ENCODE measurements around the gene PSMB10. TPM values are rescaled to one million over a fixed set of nuclear protein-coding genes. Genes with fewer than 3 reads are reported as not detected.

PSMB10 gene
- total and polyA plus RNA-seq, 2 of the 8 experiments (the other 6 are each of a cell fraction or from before 2014, with no cell fraction given) = 32.1 to 61.9 TPM

DNA sequence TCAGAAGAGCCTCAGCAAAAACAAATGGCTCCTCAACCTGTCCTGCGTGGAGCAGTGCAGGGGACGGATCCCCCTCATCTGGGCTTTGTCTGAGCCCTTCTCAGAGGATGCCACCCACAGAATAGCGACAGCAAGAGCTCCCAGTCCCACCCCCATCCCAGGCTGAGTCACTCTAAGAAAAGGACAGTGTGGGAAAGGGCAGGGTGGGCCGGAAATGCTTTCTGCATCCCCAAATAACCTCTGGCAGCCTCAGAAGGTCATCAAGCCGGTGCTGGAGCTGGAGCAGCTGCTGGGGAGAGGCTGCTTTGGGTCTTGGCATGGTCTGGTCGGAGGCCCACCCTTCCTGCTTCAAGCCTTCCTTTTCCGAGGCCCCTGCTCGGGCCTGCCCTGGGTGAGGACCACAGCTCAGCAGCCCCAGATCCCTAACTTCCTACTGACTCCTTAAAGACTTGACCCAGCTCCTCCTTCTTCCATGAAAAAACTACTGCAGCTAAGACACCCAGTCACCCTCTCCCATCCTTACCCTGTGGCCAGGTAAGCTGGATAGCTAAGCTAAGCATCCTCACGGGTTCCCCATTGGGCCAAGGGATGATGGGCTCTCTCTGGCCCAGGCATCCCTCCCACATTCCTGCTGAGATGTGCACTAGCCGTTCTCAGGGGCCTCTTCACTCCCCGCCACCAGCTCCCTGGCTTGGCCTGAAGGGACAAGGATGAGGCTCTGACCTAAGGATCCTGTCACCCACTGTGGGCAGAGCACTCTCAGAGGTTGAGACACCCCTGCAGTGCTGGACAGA, 23.1 kb upstream of the PSMB10 start:
- H2BK20ac ChIP-seq (ENCODE audit: low read length) = no peak overlapping the region
- H3K4ac ChIP-seq (replicated peaks; ENCODE audit: insufficient read length, low read depth, low read length) = no peak overlapping the region
- no peak overlapping the region for H3K27ac ChIP-seq (ENCODE audit: low read depth, low read length)
- H2BK5ac ChIP-seq (ENCODE audit: low read depth, low read length) = no peak overlapping the region; the same call in 1 of the 2 replicates
- no peak overlapping the region for H3K4me2 ChIP-seq (ENCODE audit: insufficient read depth in 1 of 2, low read depth in 2 of 2, low read length in 2 of 2)
- ChIA-PET POLR2A (ENCODE audit: partially characterized antibody) (interaction anchor here (0.6 to 1.8 kb wide), 8 partner anchors 10 to 1222 kb away, joined by 3 to 5 read pairs (median 3); partner anchors contain the start of genes DDX28, DUS2 and LCAT), CTCF (ENCODE audit: partially characterized antibody) (interaction anchor here (1.0 to 10.9 kb wide), 5 partner anchors 15 to 105 kb away, joined by 3 to 90 read pairs (median 5); partner anchors contain the start of gene LCAT)
- TF ChIP-seq GTF2F1 (IDR thresholded peaks at IDR 0.05; ENCODE audit: borderline replicate concordance, low read depth, low read length) (no peak), CREB1 (IDR thresholded peaks at IDR 0.05) (no peak), SP2 (IDR thresholded peaks at IDR 0.05; ENCODE audit: low read length) (no peak), KDM4A (IDR thresholded peaks at IDR 0.05; ENCODE audit: low read depth, low read length, severe bottlenecking) (no peak)
- H3K36me3 ChIP-seq (ENCODE audit: control insufficient read depth in 2 of 4, insufficient read depth in 4 of 4, low read length in 3 of 4) = peaks cover 4 to 28% (median 25%) of the 10 kb centered on the region in 4 experiments; a peak in 6 of 8 replicates
- peaks cover 4 to 23% of the 10 kb centered on the region in 2 experiments for H4K20me1 ChIP-seq (replicated peaks in 1 of 2; ENCODE audit: control insufficient read depth in 1 of 2, insufficient read depth in 2 of 2, low read length in 2 of 2)
- WGBS, 2 experiments (ENCODE audit: extremely low coverage in 1 of 2, insufficient coverage in 1 of 2, insufficient read length in 1 of 2, insufficient replicate concordance in 2 of 2, low coverage in 1 of 2, low lambda C conversion rate in 2 of 2, missing lambda C conversion rate in 1 of 2) = 95% methylated on average over 11 of the region's 11 CpGs; no CpG with 5 or more reads in 1 of the 2 experiments
- H3K9me3 ChIP-seq (ENCODE audit: insufficient read depth in 2 of 2, low read depth in 1 of 2, low read length in 1 of 2) = no peaks in the 10 kb centered on the region
- H4K91ac ChIP-seq (replicated peaks; ENCODE audit: insufficient read length, low read length) = no peak overlapping the region
- peaks cover 6% of the 10 kb centered on the region; the same call in 1 of the 2 replicates for H3K79me1 ChIP-seq (ENCODE audit: low read depth, low read length)
- no peak overlapping the region for H2BK12ac ChIP-seq (ENCODE audit: low read depth, low read length)
- H2BK120ac ChIP-seq (replicated peaks; ENCODE audit: low read depth, low read length) = no peak overlapping the region
- H3K23ac ChIP-seq (ENCODE audit: insufficient read length) = no peak overlapping the region
- H4K5ac ChIP-seq (ENCODE audit: insufficient read length, low read depth, low read length) = no peak overlapping the region
- no peak for DNase-seq (ENCODE audit: low read depth in 1 of 2, low spot score in 2 of 2)
- H2AK5ac ChIP-seq (ENCODE audit: low read depth, low read length) = no peak overlapping the region
- no peaks in the 10 kb centered on the region for H3K27me3 ChIP-seq (replicated peaks in 1 of 4; ENCODE audit: control insufficient read depth in 3 of 4, extremely low read depth in 1 of 4, insufficient read depth in 3 of 4, low read length in 3 of 4)
- H4K8ac ChIP-seq (ENCODE audit: extremely low read depth, insufficient read depth, low read length) = no peak overlapping the region
- H3K4me3 ChIP-seq (ENCODE audit: extremely low read depth in 1 of 4, insufficient read depth in 2 of 4, low read depth in 3 of 4, low read length in 4 of 4) = no peak overlapping the region
- H3K23me2 ChIP-seq (ENCODE audit: low read depth, low read length) = no peaks in the 10 kb centered on the region
- FAIRE-seq = no peak
- no peak overlapping the region for H3K56ac ChIP-seq (replicated peaks; ENCODE audit: insufficient read length, low read depth, low read length)
- peaks cover 0 to 7% (median 3%) of the 10 kb centered on the region in 4 experiments; a peak in 3 of 7 replicates for H3K4me1 ChIP-seq (replicated peaks in 1 of 4; ENCODE audit: control insufficient read depth in 3 of 4, insufficient read depth in 4 of 4, low read length in 3 of 4)
- no peak overlapping the region for H3K18ac ChIP-seq (ENCODE audit: extremely low read depth, low read length)
- no peak overlapping the region for H3K14ac ChIP-seq (ENCODE audit: insufficient read length)
- no peak overlapping the region for H2AFZ ChIP-seq (ENCODE audit: low read length)
- no peak overlapping the region for H3K9ac ChIP-seq (replicated peaks in 1 of 4; ENCODE audit: extremely low read depth in 1 of 4, low read depth in 3 of 4, low read length in 3 of 4)
- H3K79me2 ChIP-seq (ENCODE audit: control insufficient read depth in 1 of 2, insufficient read depth in 2 of 2, low read length in 2 of 2) = no peaks in the 10 kb centered on the region
- H2BK15ac ChIP-seq (ENCODE audit: low read length) = no peak overlapping the region

Measured in H1 (cell line).